Endothelial cell (in vitro differentiated cells): ENCODE measurements around the gene POMGNT2. TPM values are rescaled to one million over a fixed set of nuclear protein-coding genes. Genes with fewer than 3 reads are reported as not detected.

ENCODE experiments used
- DNase-seq: peaks from one replicate; pipeline ENCODE4 v3.0.0; 2021; ENCODE audit warnings: low spot score
- H3K27ac Mint-ChIP-seq: one replicate; pipeline ENCODE4 v1.8.0; 2021; ENCODE audit warnings: mixed read lengths, inconsistent platforms; ENCODE audit not compliant: unreplicated experiment
- H3K27me3 Mint-ChIP-seq: one replicate; pipeline ENCODE4 v1.8.0; 2021; ENCODE audit warnings: mild to moderate bottlenecking, moderate library complexity, mixed read lengths, inconsistent platforms; ENCODE audit not compliant: unreplicated experiment
- H3K36me3 Mint-ChIP-seq: one replicate; pipeline ENCODE4 v1.8.0; 2021; ENCODE audit warnings: mild to moderate bottlenecking, low read depth, mixed read lengths, inconsistent platforms; ENCODE audit not compliant: unreplicated experiment
- H3K4me1 Mint-ChIP-seq: one replicate; pipeline ENCODE4 v1.8.0; 2021; ENCODE audit warnings: mild to moderate bottlenecking, mixed read lengths, inconsistent platforms; ENCODE audit not compliant: unreplicated experiment
- H3K4me3 Mint-ChIP-seq: one replicate; pipeline ENCODE4 v1.8.0; 2021; ENCODE audit warnings: mild to moderate bottlenecking, mixed read lengths, inconsistent platforms; ENCODE audit not compliant: unreplicated experiment
- H3K9me3 Mint-ChIP-seq: one replicate; pipeline ENCODE4 v1.8.0; 2021; ENCODE audit warnings: mixed read lengths, inconsistent platforms; ENCODE audit not compliant: unreplicated experiment
- total RNA-seq: library from RNA; stranded (reverse); fragmentation: NEBNext Ultra II Directional; extraction: Animal tissue kit (Norgen Biotek cat#: 25700); gene quantifications from one replicate; pipeline ENCODE4 v1.2.1, GENCODE V29; 2021; ENCODE audit not compliant: unreplicated experiment
- TF ChIP-seq, protein P1 (sequence below): fragments of 200-600 bp; sonication (generic); IDR thresholded peaks from one replicate; pipeline ENCODE4 v1.5.0; 2021; ENCODE audit warnings: antibody characterized with exemption; ENCODE audit not compliant: unreplicated experiment

POMGNT2 gene
- total RNA-seq, 1 donor from 2014 or later = 12.1 TPM

DNA sequence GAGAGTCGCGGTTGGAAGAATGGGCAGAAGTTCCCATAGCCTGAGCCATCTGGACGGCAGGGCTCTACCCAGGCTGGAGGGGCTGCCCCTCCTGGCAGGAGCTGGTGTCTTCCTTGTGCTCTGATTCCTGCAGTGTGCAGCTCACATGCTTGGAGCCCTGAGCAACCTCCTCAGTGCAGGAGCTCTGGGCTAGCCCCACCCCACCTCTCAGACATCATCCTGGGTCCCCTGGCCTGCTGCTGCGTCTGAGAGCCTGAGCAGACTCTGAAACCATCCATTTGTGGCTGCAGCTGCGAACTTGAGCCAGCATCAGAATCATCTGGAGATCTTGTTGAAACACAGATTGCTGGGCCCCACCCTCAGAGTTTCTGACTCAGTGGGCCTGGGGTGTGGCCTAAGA, 42.8 kb downstream of the POMGNT2 start:
- no peaks in the 10 kb centered on the region for H3K36me3 Mint-ChIP-seq
- H3K27me3 Mint-ChIP-seq = peaks cover 6% of the 10 kb centered on the region
- no peak for DNase-seq
- no peaks in the 10 kb centered on the region for H3K9me3 Mint-ChIP-seq
- H3K27ac Mint-ChIP-seq = no peak overlapping the region
- H3K4me3 Mint-ChIP-seq = no peak overlapping the region
- TF ChIP-seq, protein P1, sequence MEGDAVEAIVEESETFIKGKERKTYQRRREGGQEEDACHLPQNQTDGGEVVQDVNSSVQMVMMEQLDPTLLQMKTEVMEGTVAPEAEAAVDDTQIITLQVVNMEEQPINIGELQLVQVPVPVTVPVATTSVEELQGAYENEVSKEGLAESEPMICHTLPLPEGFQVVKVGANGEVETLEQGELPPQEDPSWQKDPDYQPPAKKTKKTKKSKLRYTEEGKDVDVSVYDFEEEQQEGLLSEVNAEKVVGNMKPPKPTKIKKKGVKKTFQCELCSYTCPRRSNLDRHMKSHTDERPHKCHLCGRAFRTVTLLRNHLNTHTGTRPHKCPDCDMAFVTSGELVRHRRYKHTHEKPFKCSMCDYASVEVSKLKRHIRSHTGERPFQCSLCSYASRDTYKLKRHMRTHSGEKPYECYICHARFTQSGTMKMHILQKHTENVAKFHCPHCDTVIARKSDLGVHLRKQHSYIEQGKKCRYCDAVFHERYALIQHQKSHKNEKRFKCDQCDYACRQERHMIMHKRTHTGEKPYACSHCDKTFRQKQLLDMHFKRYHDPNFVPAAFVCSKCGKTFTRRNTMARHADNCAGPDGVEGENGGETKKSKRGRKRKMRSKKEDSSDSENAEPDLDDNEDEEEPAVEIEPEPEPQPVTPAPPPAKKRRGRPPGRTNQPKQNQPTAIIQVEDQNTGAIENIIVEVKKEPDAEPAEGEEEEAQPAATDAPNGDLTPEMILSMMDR = no peak
- H3K4me1 Mint-ChIP-seq = peaks cover 12% of the 10 kb centered on the region

DNA sequence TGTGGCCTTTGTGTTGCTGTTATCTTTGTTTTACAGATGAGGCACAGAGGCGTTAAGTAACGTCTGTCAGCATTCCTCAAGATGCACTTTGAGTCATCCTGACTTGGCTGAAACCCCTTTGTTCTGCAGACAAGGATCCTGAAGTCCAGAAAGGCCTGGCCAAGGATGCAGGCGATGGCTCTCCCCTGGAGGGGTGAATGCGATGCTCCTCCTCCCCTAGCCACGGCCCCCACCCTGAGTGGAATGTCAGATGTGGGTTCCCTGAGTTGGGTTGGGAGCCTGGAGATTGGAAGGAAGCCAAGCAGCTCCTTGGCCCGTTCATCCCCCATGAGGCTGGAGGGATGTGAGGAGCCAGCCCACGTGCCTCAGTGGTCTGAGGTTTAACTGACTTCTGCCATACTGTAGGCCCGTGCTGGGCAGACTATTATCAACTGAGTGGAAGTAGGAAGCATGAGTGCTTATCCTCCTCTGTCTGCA, 43.3 kb downstream of the POMGNT2 start:
- peaks cover 6% of the 10 kb centered on the region for H3K27me3 Mint-ChIP-seq
- TF ChIP-seq, protein P1 = no peak

DNA sequence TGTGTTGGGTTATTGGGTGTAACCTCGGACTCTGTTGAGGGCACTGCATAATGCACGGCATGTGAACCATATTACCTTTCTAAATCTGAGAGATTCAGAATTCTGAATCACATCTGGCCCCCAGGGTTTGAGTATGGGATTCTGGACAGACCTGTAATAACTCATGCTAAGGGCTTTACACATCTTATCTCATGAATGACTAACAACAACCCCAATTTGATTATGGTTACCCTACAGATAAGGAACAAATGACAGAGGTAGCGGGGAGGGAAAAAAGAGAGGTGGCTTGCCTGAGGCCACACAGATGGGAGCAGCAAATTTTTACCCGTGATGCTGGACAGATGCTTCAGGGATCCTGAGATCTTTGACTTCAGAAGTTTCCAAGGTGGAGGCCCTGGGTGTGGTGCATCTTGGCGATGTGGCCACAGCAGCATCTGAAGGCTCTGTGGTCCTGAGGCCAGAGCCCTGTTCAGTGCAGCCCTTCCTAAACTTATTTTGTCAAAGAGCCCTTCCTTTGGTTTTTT, 43.8 kb downstream of the POMGNT2 start:
- peaks cover 12% of the 10 kb centered on the region for H3K4me1 Mint-ChIP-seq
- TF ChIP-seq, protein P1 = no peak
- DNase-seq = no peak
- H3K36me3 Mint-ChIP-seq = no peaks in the 10 kb centered on the region
- peaks cover 6% of the 10 kb centered on the region for H3K27me3 Mint-ChIP-seq
- no peak overlapping the region for H3K27ac Mint-ChIP-seq
- no peaks in the 10 kb centered on the region for H3K9me3 Mint-ChIP-seq
- H3K4me3 Mint-ChIP-seq = no peak overlapping the region

More for the DNA sequence above, 43.3 kb downstream of the POMGNT2 start:
- no peaks in the 10 kb centered on the region for H3K9me3 Mint-ChIP-seq
- no peak overlapping the region for H3K4me3 Mint-ChIP-seq
- no peaks in the 10 kb centered on the region for H3K36me3 Mint-ChIP-seq
- H3K4me1 Mint-ChIP-seq = peaks cover 12% of the 10 kb centered on the region
- no peak for DNase-seq
- H3K27ac Mint-ChIP-seq = no peak overlapping the region

DNA sequence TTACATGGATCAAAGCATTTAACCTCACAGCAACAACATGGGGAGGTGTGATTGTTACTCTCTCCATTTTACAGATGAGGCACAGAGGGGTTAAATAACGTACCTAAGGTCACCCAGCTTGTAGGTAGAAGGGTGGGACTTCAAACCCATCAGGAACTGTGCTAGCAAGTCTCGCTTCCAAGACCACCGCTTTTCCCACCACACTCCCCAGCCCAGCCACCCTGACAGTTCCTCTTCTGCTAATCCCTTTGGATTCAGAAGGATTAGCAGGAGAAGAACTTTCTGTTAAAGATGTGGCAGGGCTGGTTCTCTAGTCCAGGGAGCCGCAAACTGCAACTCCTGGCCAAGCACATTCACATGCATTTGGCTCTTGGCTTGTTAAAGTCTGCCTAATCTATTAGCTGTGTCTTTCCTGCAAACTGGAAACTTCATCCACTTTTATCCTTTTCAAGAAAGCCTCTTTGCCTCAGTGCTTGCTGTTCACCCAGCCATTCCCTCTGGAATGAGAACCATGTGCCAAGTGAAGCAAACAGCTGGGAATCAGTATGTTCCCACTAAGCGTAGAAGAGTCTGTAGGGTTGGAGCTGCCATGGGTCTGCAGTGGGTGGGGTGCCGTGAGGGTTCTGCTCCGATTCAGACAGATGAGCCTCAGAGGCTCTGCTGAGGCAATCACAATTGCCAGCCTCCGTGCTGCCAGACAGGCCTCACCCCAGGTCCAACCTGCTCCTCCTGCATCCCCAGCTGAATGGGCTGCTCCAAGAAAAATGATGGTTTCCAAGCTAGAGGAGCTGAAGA, 44.6 kb downstream of the POMGNT2 start:
- Mint-ChIP-seq H3K4me1 (peaks cover 12% of the 10 kb centered on the region), H3K4me3 (no peak overlapping the region), H3K36me3 (no peaks in the 10 kb centered on the region), H3K27ac (no peak overlapping the region), H3K27me3 (peaks cover 6% of the 10 kb centered on the region), H3K9me3 (no peaks in the 10 kb centered on the region)
- no peak for DNase-seq
- TF ChIP-seq, protein P1 = no peak

DNA sequence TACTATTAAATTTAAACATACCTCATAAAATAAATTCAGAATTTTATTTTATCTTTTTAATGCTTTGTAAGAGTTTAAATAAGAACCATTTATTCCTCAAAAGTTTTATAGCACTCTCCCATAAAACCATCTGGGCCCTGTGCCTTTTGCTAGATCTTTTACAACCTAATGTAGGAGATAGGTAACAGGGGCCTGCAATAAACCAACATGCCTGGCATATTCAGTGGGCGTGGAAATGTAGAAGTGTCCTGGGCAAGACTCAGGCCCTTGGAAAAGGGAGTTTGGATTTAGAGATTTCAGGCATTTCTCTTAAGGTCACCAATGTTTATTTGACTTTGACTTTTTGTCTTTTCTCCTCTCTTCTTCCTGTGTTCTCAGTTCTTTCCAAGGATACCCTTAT, 46.4 kb downstream of the POMGNT2 start:
- Mint-ChIP-seq H3K36me3 (no peaks in the 10 kb centered on the region), H3K9me3 (no peaks in the 10 kb centered on the region), H3K4me1 (peaks cover 12% of the 10 kb centered on the region), H3K27ac (no peak overlapping the region), H3K4me3 (no peak overlapping the region), H3K27me3 (peaks cover 8% of the 10 kb centered on the region)
- no peak for DNase-seq
- TF ChIP-seq, protein P1 = no peak
